WTC11 (cell line): ENCODE results near the gene GRM7. TPM values are rescaled to one million over a fixed set of nuclear protein-coding genes. Genes with fewer than 3 reads are reported as not detected.

ENCODE experiments used
- ATAC-seq: fragments of 200-7000 bp; cut with Tn5 transposase; 2 replicates; pipeline ENCODE4 v1.10.0; 2021; ENCODE audit warnings: mild to moderate bottlenecking, moderate library complexity
- CTCF ChIA-PET: fragments of 300-600 bp; sonication (Branson Sonifier 250); formaldehyde crosslinking; loops from one replicate; lab custom pipeline; 2021; ENCODE audit warnings: antibody characterized with exemption; lab: Charles Lee
- POLR2A ChIA-PET: fragments of 350-600 bp; sonication (Branson Sonifier 250); formaldehyde crosslinking; loops from one replicate; lab custom pipeline; 2021; ENCODE audit warnings: antibody characterized with exemption; lab: Charles Lee
- DNase-seq: peaks from one replicate; pipeline ENCODE4 v3.0.0; 2021; ENCODE audit warnings: low spot score
- H3K27ac Mint-ChIP-seq: 2 replicates; pipeline ENCODE4 v1.8.0; 2021; ENCODE audit warnings: mixed read lengths
- H3K27me3 Mint-ChIP-seq: 2 replicates; pipeline ENCODE4 v1.8.0; 2021; ENCODE audit warnings: low read depth, mild to moderate bottlenecking, moderate library complexity, mixed read lengths
- H3K36me3 Mint-ChIP-seq: 2 replicates; pipeline ENCODE4 v1.8.0; 2021; ENCODE audit warnings: mixed read lengths
- H3K4me1 Mint-ChIP-seq: 2 replicates; pipeline ENCODE4 v1.8.0; 2022; ENCODE audit warnings: mixed read lengths
- H3K4me3 Mint-ChIP-seq: 2 replicates; pipeline ENCODE4 v1.8.0; 2021; ENCODE audit warnings: mild to moderate bottlenecking, moderate library complexity, mixed read lengths
- H3K9me3 Mint-ChIP-seq: 2 replicates; pipeline ENCODE4 v1.8.0; 2021; ENCODE audit warnings: mixed read lengths
- CBFB ChIP-seq: sonication (generic); formaldehyde crosslinking; IDR thresholded peaks from 2 replicates; pipeline ENCODE4 v1.8.1; 2022; ENCODE audit warnings: mild to moderate bottlenecking, low read depth, missing genetic modification reagents
- CREB1 ChIP-seq: sonication (generic); formaldehyde crosslinking; IDR thresholded peaks from 2 replicates; pipeline ENCODE4 v1.8.0; 2023; ENCODE audit warnings: mild to moderate bottlenecking, missing genetic modification reagents
- CREM ChIP-seq: sonication (generic); formaldehyde crosslinking; IDR thresholded peaks from 2 replicates; pipeline ENCODE4 v1.8.1; 2022; ENCODE audit warnings: mild to moderate bottlenecking, missing genetic modification reagents, moderate library complexity
- ELF4 ChIP-seq: sonication (generic); formaldehyde crosslinking; IDR thresholded peaks from 2 replicates; pipeline ENCODE4 v1.8.1; 2022; ENCODE audit warnings: low read depth, mild to moderate bottlenecking, moderate library complexity, missing genetic modification reagents
- FOXP1 ChIP-seq: sonication (generic); formaldehyde crosslinking; IDR thresholded peaks from 2 replicates; pipeline ENCODE4 v1.8.0; 2022; ENCODE audit warnings: missing genetic modification reagents, mild to moderate bottlenecking, moderate library complexity, borderline replicate concordance
- GABPB1 ChIP-seq: sonication (generic); formaldehyde crosslinking; IDR thresholded peaks from 2 replicates; pipeline ENCODE4 v1.8.1; 2023; ENCODE audit warnings: mild to moderate bottlenecking, missing genetic modification reagents
- MXD4 ChIP-seq: fragments of 250-450 bp; sonication (Bioruptor Pico); IDR thresholded peaks from 2 replicates; pipeline ENCODE4 v1.8.0; 2021; ENCODE audit warnings: mild to moderate bottlenecking, moderate library complexity, borderline replicate concordance
- MYBL2 ChIP-seq: sonication (generic); formaldehyde crosslinking; IDR thresholded peaks from 2 replicates; pipeline ENCODE4 v1.8.1; 2023; ENCODE audit warnings: mild to moderate bottlenecking, moderate library complexity, missing genetic modification reagents
- NFE2L1 ChIP-seq: sonication (generic); formaldehyde crosslinking; IDR thresholded peaks from 2 replicates; pipeline ENCODE4 v1.8.1; 2023; ENCODE audit warnings: missing genetic modification reagents
- NR1H2 ChIP-seq: sonication (generic); formaldehyde crosslinking; IDR thresholded peaks from 2 replicates; pipeline ENCODE4 v1.9.0; 2021; ENCODE audit warnings: mild to moderate bottlenecking, moderate library complexity, missing genetic modification reagents
- PRRX2 ChIP-seq: fragments of 250-450 bp; sonication (Bioruptor Pico); IDR thresholded peaks from 2 replicates; pipeline ENCODE4 v1.8.0; 2021; ENCODE audit warnings: mild to moderate bottlenecking
- ZNF138 ChIP-seq: sonication (generic); formaldehyde crosslinking; conservative IDR thresholded peaks from 2 replicates; pipeline ENCODE4 v1.8.1; 2022; ENCODE audit warnings: mild to moderate bottlenecking, moderate library complexity, missing genetic modification reagents
- ZNF416 ChIP-seq: fragments of 250-450 bp; sonication (Bioruptor Pico); IDR thresholded peaks from 2 replicates; pipeline ENCODE4 v1.9.0; 2021; ENCODE audit warnings: mild to moderate bottlenecking, inconsistent platforms
- total RNA-seq: library from RNA; stranded (reverse); gene quantifications from 3 replicates; pipeline ENCODE4 v1.2.3, GENCODE V29; 2021
- TF ChIP-seq, protein P1 (sequence below): fragments of 250-450 bp; sonication (Bioruptor Pico); IDR thresholded peaks from 2 replicates; pipeline ENCODE4 v1.9.0; 2021; ENCODE audit warnings: mild to moderate bottlenecking
- TF ChIP-seq, protein P2 (sequence below): sonication (generic); formaldehyde crosslinking; IDR thresholded peaks from 2 replicates; pipeline ENCODE4 v1.8.1; 2022; ENCODE audit warnings: mild to moderate bottlenecking, moderate library complexity, missing genetic modification reagents
- TF ChIP-seq, protein P3 (sequence below): sonication (generic); formaldehyde crosslinking; IDR thresholded peaks from 2 replicates; pipeline ENCODE4 v1.8.1; 2023; ENCODE audit warnings: mild to moderate bottlenecking, missing genetic modification reagents
- TF ChIP-seq, protein P4 (sequence below): sonication (generic); formaldehyde crosslinking; conservative IDR thresholded peaks from 2 replicates; pipeline ENCODE4 v1.8.1; 2023; ENCODE audit warnings: mild to moderate bottlenecking, low read depth, missing genetic modification reagents, moderate library complexity
- TF ChIP-seq, protein P5 (sequence below): sonication (generic); formaldehyde crosslinking; conservative IDR thresholded peaks from 2 replicates; pipeline ENCODE4 v1.8.1; 2022; ENCODE audit warnings: mild to moderate bottlenecking, missing genetic modification reagents
- TF ChIP-seq, protein P6 (sequence below): fragments of 250-450 bp; sonication (Bioruptor Pico); IDR thresholded peaks from 2 replicates; pipeline ENCODE4 v1.8.0; 2021; ENCODE audit warnings: mild to moderate bottlenecking

GRM7 gene
- total RNA-seq, 1 experiment from 2014 or later, result 0.42 TPM

DNA sequence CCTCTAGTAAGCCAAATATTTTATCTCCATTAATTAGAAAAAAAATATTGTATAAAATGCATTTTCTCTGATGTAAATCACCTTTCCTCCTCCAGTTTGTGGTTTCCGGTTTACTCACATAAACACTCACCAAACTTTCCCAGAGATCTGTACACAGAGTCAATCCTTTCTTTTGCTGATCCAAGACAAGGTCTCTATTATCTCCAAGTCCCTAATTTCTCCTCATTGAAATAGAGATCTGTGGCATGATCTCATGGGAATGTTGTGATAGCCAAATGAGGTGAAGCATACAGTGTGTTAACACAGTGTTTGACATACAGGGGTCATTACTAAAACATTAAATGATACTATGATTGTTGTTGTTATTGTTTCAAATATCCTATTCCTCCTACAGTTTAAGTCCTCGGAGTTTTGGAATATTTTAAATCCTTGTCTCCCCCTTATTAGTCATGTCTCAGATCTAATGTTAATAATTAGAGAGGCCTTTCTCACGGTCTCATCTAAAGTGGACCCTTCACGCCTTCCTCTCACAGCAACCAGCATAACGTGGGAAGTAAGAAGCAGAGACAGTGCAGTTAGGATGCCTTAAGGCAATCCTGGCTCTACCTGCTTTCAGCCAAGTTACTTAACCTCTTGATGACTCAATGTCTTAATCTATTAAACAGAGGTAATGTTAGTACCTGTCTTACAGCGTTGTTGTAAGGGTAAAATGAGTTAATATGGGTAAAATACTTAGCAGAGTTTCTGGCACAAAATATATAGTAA is 333.3 kb downstream of the GRM7 start (continued):
- TF ChIP-seq, protein P1, sequence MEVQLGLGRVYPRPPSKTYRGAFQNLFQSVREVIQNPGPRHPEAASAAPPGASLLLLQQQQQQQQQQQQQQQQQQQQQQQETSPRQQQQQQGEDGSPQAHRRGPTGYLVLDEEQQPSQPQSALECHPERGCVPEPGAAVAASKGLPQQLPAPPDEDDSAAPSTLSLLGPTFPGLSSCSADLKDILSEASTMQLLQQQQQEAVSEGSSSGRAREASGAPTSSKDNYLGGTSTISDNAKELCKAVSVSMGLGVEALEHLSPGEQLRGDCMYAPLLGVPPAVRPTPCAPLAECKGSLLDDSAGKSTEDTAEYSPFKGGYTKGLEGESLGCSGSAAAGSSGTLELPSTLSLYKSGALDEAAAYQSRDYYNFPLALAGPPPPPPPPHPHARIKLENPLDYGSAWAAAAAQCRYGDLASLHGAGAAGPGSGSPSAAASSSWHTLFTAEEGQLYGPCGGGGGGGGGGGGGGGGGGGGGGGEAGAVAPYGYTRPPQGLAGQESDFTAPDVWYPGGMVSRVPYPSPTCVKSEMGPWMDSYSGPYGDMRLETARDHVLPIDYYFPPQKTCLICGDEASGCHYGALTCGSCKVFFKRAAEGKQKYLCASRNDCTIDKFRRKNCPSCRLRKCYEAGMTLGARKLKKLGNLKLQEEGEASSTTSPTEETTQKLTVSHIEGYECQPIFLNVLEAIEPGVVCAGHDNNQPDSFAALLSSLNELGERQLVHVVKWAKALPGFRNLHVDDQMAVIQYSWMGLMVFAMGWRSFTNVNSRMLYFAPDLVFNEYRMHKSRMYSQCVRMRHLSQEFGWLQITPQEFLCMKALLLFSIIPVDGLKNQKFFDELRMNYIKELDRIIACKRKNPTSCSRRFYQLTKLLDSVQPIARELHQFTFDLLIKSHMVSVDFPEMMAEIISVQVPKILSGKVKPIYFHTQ (CRISPR knock-in tag), result no peak
- TF ChIP-seq MYBL2 (CRISPR knock-in tag), result no peak
- TF ChIP-seq ELF4 (CRISPR knock-in tag), result no peak
- TF ChIP-seq, protein P2, sequence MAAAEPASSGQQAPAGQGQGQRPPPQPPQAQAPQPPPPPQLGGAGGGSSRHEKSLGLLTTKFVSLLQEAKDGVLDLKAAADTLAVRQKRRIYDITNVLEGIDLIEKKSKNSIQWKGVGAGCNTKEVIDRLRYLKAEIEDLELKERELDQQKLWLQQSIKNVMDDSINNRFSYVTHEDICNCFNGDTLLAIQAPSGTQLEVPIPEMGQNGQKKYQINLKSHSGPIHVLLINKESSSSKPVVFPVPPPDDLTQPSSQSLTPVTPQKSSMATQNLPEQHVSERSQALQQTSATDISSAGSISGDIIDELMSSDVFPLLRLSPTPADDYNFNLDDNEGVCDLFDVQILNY (CRISPR knock-in tag), result no peak
- TF ChIP-seq NFE2L1 (CRISPR knock-in tag), result no peak
- TF ChIP-seq FOXP1 (CRISPR knock-in tag), result no peak
- TF ChIP-seq, protein P3, sequence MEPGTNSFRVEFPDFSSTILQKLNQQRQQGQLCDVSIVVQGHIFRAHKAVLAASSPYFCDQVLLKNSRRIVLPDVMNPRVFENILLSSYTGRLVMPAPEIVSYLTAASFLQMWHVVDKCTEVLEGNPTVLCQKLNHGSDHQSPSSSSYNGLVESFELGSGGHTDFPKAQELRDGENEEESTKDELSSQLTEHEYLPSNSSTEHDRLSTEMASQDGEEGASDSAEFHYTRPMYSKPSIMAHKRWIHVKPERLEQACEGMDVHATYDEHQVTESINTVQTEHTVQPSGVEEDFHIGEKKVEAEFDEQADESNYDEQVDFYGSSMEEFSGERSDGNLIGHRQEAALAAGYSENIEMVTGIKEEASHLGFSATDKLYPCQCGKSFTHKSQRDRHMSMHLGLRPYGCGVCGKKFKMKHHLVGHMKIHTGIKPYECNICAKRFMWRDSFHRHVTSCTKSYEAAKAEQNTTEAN (CRISPR knock-in tag), result no peak
- no peak for TF ChIP-seq MXD4 (CRISPR knock-in tag)
- TF ChIP-seq, all 79 proteins: peak for 0

DNA sequence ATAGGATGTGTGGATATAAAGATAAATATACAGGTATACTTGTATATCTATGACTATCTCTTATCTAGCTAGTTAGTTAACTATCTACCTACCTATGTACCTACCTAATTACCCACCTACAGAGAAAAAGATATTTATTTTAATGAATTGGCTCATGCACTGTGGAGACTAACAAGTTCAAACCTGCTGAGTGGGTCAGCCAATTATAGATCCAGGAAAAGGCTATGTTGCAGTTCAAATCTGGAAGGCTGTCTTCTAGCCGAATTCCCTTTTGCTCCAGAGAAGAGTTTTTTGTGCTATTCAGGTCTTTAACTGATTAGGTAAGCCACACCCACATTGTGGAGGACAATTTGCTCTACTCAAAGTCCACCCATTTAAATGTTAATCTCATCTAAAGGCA is 335.0 kb downstream of the GRM7 start:
- Mint-ChIP-seq H3K4me3 (no peak overlapping the region), H3K4me1 (no peaks in the 10 kb centered on the region), H3K9me3 (peaks cover 42% of the 10 kb centered on the region), H3K27ac (no peak overlapping the region), H3K36me3 (no peaks in the 10 kb centered on the region; the same call in none of the 2 replicates), H3K27me3 (no peaks in the 10 kb centered on the region; the same call in 1 of the 2 replicates)
- TF ChIP-seq, protein P4, sequence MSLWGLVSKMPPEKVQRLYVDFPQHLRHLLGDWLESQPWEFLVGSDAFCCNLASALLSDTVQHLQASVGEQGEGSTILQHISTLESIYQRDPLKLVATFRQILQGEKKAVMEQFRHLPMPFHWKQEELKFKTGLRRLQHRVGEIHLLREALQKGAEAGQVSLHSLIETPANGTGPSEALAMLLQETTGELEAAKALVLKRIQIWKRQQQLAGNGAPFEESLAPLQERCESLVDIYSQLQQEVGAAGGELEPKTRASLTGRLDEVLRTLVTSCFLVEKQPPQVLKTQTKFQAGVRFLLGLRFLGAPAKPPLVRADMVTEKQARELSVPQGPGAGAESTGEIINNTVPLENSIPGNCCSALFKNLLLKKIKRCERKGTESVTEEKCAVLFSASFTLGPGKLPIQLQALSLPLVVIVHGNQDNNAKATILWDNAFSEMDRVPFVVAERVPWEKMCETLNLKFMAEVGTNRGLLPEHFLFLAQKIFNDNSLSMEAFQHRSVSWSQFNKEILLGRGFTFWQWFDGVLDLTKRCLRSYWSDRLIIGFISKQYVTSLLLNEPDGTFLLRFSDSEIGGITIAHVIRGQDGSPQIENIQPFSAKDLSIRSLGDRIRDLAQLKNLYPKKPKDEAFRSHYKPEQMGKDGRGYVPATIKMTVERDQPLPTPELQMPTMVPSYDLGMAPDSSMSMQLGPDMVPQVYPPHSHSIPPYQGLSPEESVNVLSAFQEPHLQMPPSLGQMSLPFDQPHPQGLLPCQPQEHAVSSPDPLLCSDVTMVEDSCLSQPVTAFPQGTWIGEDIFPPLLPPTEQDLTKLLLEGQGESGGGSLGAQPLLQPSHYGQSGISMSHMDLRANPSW, result no peak
- TF ChIP-seq CREB1 (no peak), FOXP1 (CRISPR knock-in tag) (no peak), PRRX2 (CRISPR knock-in tag) (no peak)
- ChIA-PET POLR2A (no interaction called here), CTCF (no interaction called here)
- no peak for ATAC-seq
- DNase-seq, result no peak

DNA sequence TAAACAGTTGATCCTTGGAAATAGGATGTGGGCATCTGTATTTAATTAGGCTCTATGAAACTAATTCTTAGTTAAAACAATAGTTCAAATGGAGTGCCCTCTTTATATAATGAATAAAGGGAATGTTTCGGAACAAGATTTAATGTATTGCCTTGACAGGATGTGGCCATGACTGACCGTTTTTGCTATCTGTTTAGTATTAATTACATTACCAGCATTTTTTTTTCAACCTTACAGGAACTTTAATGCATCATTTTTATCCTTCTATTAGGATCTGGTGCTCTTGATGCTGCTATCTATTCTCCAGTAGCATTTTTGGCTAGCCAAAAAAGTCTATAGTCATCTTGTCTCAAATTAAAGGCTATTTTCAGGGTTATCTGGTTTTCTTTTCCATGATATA is 340.9 kb downstream of the GRM7 start:
- Mint-ChIP-seq H3K4me1 (peaks cover 4% of the 10 kb centered on the region), H3K27me3 (no peaks in the 10 kb centered on the region; the same call in 1 of the 2 replicates), H3K36me3 (no peaks in the 10 kb centered on the region; the same call in 1 of the 2 replicates), H3K9me3 (peaks cover 30% of the 10 kb centered on the region), H3K27ac (no peak overlapping the region), H3K4me3 (no peak overlapping the region)
- POLR2A ChIA-PET, result no interaction called here
- ATAC-seq (no peak), DNase-seq (no peak)
- CTCF ChIA-PET, result no interaction called here
- TF ChIP-seq, protein P5, sequence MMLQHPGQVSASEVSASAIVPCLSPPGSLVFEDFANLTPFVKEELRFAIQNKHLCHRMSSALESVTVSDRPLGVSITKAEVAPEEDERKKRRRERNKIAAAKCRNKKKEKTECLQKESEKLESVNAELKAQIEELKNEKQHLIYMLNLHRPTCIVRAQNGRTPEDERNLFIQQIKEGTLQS (CRISPR knock-in tag), result no peak
- TF ChIP-seq ZNF138 (no peak), NR1H2 (CRISPR knock-in tag) (no peak), CREM (no peak), GABPB1 (CRISPR knock-in tag) (no peak), ZNF416 (CRISPR knock-in tag) (no peak), CBFB (CRISPR knock-in tag) (no peak)
- TF ChIP-seq, protein P6, sequence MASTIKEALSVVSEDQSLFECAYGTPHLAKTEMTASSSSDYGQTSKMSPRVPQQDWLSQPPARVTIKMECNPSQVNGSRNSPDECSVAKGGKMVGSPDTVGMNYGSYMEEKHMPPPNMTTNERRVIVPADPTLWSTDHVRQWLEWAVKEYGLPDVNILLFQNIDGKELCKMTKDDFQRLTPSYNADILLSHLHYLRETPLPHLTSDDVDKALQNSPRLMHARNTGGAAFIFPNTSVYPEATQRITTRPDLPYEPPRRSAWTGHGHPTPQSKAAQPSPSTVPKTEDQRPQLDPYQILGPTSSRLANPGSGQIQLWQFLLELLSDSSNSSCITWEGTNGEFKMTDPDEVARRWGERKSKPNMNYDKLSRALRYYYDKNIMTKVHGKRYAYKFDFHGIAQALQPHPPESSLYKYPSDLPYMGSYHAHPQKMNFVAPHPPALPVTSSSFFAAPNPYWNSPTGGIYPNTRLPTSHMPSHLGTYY, result no peak
